Mammary epithelial cell (primary cell): ENCODE data around the gene MPDZ.

Experiments
- EZH2 ChIP-seq: IDR thresholded peaks from 2 replicates; pipeline ENCODE4 v1.6.1; 2012; ENCODE audit warnings: low read length, inconsistent platforms, borderline replicate concordance
- TF ChIP-seq, protein P1 (sequence below), 2 donors: IDR thresholded peaks in 1 of 2; conservative IDR thresholded peaks in 1 of 2; 2 replicates each; pipeline ENCODE4 v1.5.1; 2011 to 2012; ENCODE audit warnings: inconsistent platforms in 2 of 2, low read length in 2 of 2, mild to moderate bottlenecking in 2 of 2, control low read depth in 1 of 2, low read depth in 1 of 2; ENCODE audit not compliant: insufficient read depth in 1 of 2; ENCODE audit errors: extremely low read depth in 1 of 2

DNA sequence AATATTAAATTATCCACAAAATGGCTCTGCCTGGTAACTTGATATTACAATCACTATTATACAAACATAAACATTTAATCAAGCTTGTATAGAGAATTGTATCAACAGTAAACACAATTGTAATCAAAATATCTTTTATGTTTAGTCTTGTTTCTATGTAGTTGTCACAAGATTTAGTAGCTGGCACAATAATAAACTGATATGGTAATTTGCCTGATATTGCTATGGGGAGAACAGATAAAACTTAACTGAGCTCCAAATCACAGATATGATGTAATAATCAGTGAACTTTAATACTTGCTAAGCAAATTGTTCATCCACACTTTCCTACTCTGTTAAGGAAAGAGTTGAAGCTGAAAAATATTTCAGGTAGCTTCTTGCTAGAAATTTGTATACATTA, 189.8 kb downstream of the MPDZ start:
- TF ChIP-seq, protein P1, sequence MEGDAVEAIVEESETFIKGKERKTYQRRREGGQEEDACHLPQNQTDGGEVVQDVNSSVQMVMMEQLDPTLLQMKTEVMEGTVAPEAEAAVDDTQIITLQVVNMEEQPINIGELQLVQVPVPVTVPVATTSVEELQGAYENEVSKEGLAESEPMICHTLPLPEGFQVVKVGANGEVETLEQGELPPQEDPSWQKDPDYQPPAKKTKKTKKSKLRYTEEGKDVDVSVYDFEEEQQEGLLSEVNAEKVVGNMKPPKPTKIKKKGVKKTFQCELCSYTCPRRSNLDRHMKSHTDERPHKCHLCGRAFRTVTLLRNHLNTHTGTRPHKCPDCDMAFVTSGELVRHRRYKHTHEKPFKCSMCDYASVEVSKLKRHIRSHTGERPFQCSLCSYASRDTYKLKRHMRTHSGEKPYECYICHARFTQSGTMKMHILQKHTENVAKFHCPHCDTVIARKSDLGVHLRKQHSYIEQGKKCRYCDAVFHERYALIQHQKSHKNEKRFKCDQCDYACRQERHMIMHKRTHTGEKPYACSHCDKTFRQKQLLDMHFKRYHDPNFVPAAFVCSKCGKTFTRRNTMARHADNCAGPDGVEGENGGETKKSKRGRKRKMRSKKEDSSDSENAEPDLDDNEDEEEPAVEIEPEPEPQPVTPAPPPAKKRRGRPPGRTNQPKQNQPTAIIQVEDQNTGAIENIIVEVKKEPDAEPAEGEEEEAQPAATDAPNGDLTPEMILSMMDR (conservative IDR thresholded peaks at IDR 0.05 in 1 of 2, IDR thresholded peaks at IDR 0.05 in 1 of 2; ENCODE audit: extremely low read depth in 1 of 2, insufficient read depth in 1 of 2, low read depth in 1 of 2, low read length in 2 of 2), result no peak
- no peak for TF ChIP-seq EZH2
